ENCODE data around the gene GNAL. TPM values are rescaled to one million over a fixed set of nuclear protein-coding genes. Genes with fewer than 3 reads are reported as not detected.

Gene GNAL
- total RNA-seq, 1 donor from 2014 or later: 4.5 TPM

DNA sequence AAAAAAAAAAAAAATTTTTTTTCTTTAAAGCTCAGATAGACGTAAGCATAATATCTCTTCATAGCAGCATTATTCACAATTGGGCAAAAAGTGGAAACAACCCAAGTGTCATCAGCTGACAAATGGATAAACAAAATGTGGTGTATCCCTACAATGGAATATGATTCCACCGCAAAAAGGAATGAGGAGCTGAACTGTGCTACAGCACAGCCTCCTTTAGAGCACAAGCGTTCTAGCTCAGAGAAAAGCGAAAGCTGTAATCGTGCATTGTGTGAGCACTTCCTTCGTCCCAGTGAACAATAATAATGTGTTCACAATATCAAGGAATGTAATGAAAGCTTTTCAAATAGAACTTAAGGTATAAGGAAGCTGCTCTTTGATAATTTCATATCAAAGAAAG lies 150.5 kb downstream of the GNAL start:
- Histone ChIP-seq H3K36me3 (ENCODE audit: insufficient read depth, low read length) (no peaks in the 10 kb centered on the region), H3K27me3 (ENCODE audit: insufficient read depth, low read length) (no peaks in the 10 kb centered on the region), H3K4me1 (ENCODE audit: insufficient read depth, low read length) (no peaks in the 10 kb centered on the region), H3K4me3 (ENCODE audit: insufficient read depth, low read depth, low read length) (no peak overlapping the region), H3K4me2 (ENCODE audit: low read length) (no peak overlapping the region), H4K20me1 (ENCODE audit: insufficient read depth, low read length) (no peaks in the 10 kb centered on the region), H3K9me3 (ENCODE audit: insufficient read depth, low read depth, low read length) (no peaks in the 10 kb centered on the region), H3K79me2 (ENCODE audit: insufficient read depth, low read length) (no peaks in the 10 kb centered on the region), H3K9ac (ENCODE audit: low read length) (no peak overlapping the region), H3K27ac (ENCODE audit: low read depth, low read length) (no peak overlapping the region), H2AFZ (ENCODE audit: low read depth, low read length) (no peak overlapping the region)
- Mint-ChIP-seq H3K4me1 (ENCODE audit: low read depth, unreplicated experiment) (peaks cover 6% of the 10 kb centered on the region), H3K9me3 (ENCODE audit: unreplicated experiment) (no peaks in the 10 kb centered on the region), H3K4me3 (ENCODE audit: unreplicated experiment) (no peak overlapping the region), H3K27ac (ENCODE audit: unreplicated experiment) (no peak overlapping the region), H3K36me3 (ENCODE audit: low read depth, unreplicated experiment) (no peaks in the 10 kb centered on the region), H3K27me3 (ENCODE audit: low read depth, unreplicated experiment) (no peaks in the 10 kb centered on the region)
- DNase-seq (ENCODE audit: low read depth): no peak
- no peak for FAIRE-seq
- TF ChIP-seq EZH2 (IDR thresholded peaks at IDR 0.05; ENCODE audit: insufficient read depth, low read length): no peak
- no peak for TF ChIP-seq CTCF (IDR thresholded peaks at IDR 0.05; ENCODE audit: insufficient read depth, low read depth, low read length)

GRCh38 chr18:11840493-11840892 lies 151.4 kb downstream of the GNAL start:
- Histone ChIP-seq H2AFZ (ENCODE audit: low read depth, low read length) (peak overlapping the region; percentile 13), H3K27me3 (ENCODE audit: insufficient read depth, low read length) (no peaks in the 10 kb centered on the region), H3K4me3 (ENCODE audit: insufficient read depth, low read depth, low read length) (no peak overlapping the region), H3K9ac (ENCODE audit: low read length) (no peak overlapping the region), H3K27ac (ENCODE audit: low read depth, low read length) (no peak overlapping the region), H3K9me3 (ENCODE audit: insufficient read depth, low read depth, low read length) (no peaks in the 10 kb centered on the region), H4K20me1 (ENCODE audit: insufficient read depth, low read length) (no peaks in the 10 kb centered on the region), H3K4me2 (ENCODE audit: low read length) (no peak overlapping the region), H3K79me2 (ENCODE audit: insufficient read depth, low read length) (no peaks in the 10 kb centered on the region), H3K4me1 (ENCODE audit: insufficient read depth, low read length) (no peaks in the 10 kb centered on the region), H3K36me3 (ENCODE audit: insufficient read depth, low read length) (no peaks in the 10 kb centered on the region)
- peak overlapping the region; percentile 24 for H3K27ac Mint-ChIP-seq (ENCODE audit: unreplicated experiment)
- H3K36me3 Mint-ChIP-seq (ENCODE audit: low read depth, unreplicated experiment): no peaks in the 10 kb centered on the region
- H3K4me3 Mint-ChIP-seq (ENCODE audit: unreplicated experiment): peak overlapping the region; percentile 29
- no peaks in the 10 kb centered on the region for H3K27me3 Mint-ChIP-seq (ENCODE audit: low read depth, unreplicated experiment)
- H3K9me3 Mint-ChIP-seq (ENCODE audit: unreplicated experiment): no peaks in the 10 kb centered on the region
- FAIRE-seq (no peak), DNase-seq (ENCODE audit: low read depth) (no peak)
- peaks cover 6% of the 10 kb centered on the region for H3K4me1 Mint-ChIP-seq (ENCODE audit: low read depth, unreplicated experiment)
- no peak for TF ChIP-seq EZH2 (IDR thresholded peaks at IDR 0.05; ENCODE audit: insufficient read depth, low read length)
- TF ChIP-seq CTCF (IDR thresholded peaks at IDR 0.05; ENCODE audit: insufficient read depth, low read depth, low read length): no peak

GRCh38 chr18:11842562-11842961 lies 153.5 kb downstream of the GNAL start:
- DNase-seq (ENCODE audit: low read depth) (no peak), FAIRE-seq (no peak)
- Histone ChIP-seq H3K4me3 (ENCODE audit: insufficient read depth, low read depth, low read length) (no peak overlapping the region), H3K27me3 (ENCODE audit: insufficient read depth, low read length) (no peaks in the 10 kb centered on the region), H4K20me1 (ENCODE audit: insufficient read depth, low read length) (no peaks in the 10 kb centered on the region), H3K36me3 (ENCODE audit: insufficient read depth, low read length) (no peaks in the 10 kb centered on the region), H3K79me2 (ENCODE audit: insufficient read depth, low read length) (no peaks in the 10 kb centered on the region), H3K27ac (ENCODE audit: low read depth, low read length) (no peak overlapping the region), H3K4me2 (ENCODE audit: low read length) (no peak overlapping the region), H2AFZ (ENCODE audit: low read depth, low read length) (no peak overlapping the region), H3K9ac (ENCODE audit: low read length) (no peak overlapping the region), H3K9me3 (ENCODE audit: insufficient read depth, low read depth, low read length) (no peaks in the 10 kb centered on the region), H3K4me1 (ENCODE audit: insufficient read depth, low read length) (no peaks in the 10 kb centered on the region)
- H3K27me3 Mint-ChIP-seq (ENCODE audit: low read depth, unreplicated experiment): no peaks in the 10 kb centered on the region
- no peak overlapping the region for H3K27ac Mint-ChIP-seq (ENCODE audit: unreplicated experiment)
- TF ChIP-seq EZH2 (IDR thresholded peaks at IDR 0.05; ENCODE audit: insufficient read depth, low read length) (no peak), CTCF (IDR thresholded peaks at IDR 0.05; ENCODE audit: insufficient read depth, low read depth, low read length) (no peak)
- no peaks in the 10 kb centered on the region for H3K9me3 Mint-ChIP-seq (ENCODE audit: unreplicated experiment)
- H3K36me3 Mint-ChIP-seq (ENCODE audit: low read depth, unreplicated experiment): no peaks in the 10 kb centered on the region
- no peak overlapping the region for H3K4me3 Mint-ChIP-seq (ENCODE audit: unreplicated experiment)
- peaks cover 6% of the 10 kb centered on the region for H3K4me1 Mint-ChIP-seq (ENCODE audit: low read depth, unreplicated experiment)
